Ishikawa (cell line): ENCODE measurements around the gene PCBP3.

Experiments
- CEBPB ChIP-seq: IDR thresholded peaks from 2 replicates; pipeline ENCODE4 v1.6.1; 2012
- CREB1 ChIP-seq: IDR thresholded peaks from 2 replicates; pipeline ENCODE4 v1.6.1; 2012; ENCODE audit warnings: low read depth
- EGR1 ChIP-seq: IDR thresholded peaks from 2 replicates; pipeline ENCODE4 v1.6.1; 2012
- EP300 ChIP-seq: IDR thresholded peaks from 2 replicates; pipeline ENCODE4 v1.6.1; 2012; ENCODE audit warnings: borderline replicate concordance
- FOXM1 ChIP-seq: IDR thresholded peaks from 2 replicates; pipeline ENCODE4 v1.6.1; 2012; ENCODE audit warnings: low read depth, borderline replicate concordance
- NFIC ChIP-seq: IDR thresholded peaks from 2 replicates; pipeline ENCODE4 v1.6.1; 2012
- RAD21 ChIP-seq: IDR thresholded peaks from 2 replicates; pipeline ENCODE4 v1.6.1; 2012; ENCODE audit warnings: low read depth
- TAF1 ChIP-seq: IDR thresholded peaks from 2 replicates; pipeline ENCODE4 v1.6.1; 2012; ENCODE audit warnings: low read depth, mild to moderate bottlenecking
- TCF12 ChIP-seq: IDR thresholded peaks from 2 replicates; pipeline ENCODE4 v1.6.1; 2012; ENCODE audit warnings: low read depth
- TEAD4 ChIP-seq: IDR thresholded peaks from 2 replicates; pipeline ENCODE4 v1.6.1; 2012
- USF1 ChIP-seq: IDR thresholded peaks from 2 replicates; pipeline ENCODE4 v1.6.1; 2012
- YY1 ChIP-seq: IDR thresholded peaks from 2 replicates; pipeline ENCODE4 v1.6.1; 2012; ENCODE audit warnings: low read depth
- ZBTB7A ChIP-seq: IDR thresholded peaks from 2 replicates; pipeline ENCODE4 v1.6.1; 2012; ENCODE audit warnings: low read depth
- TF ChIP-seq, protein P1 (sequence below): IDR thresholded peaks from 2 replicates; pipeline ENCODE4 v1.6.1; 2012
- TF ChIP-seq, protein P2 (sequence below): IDR thresholded peaks from 2 replicates; pipeline ENCODE4 v1.6.1; 2012; ENCODE audit warnings: low read depth, mild to moderate bottlenecking

PCBP3 gene

GRCh38 chr21:45766501-45766900, 123.0 kb downstream of the PCBP3 start:
- TF ChIP-seq RAD21 (no peak), FOXM1 (no peak), ZBTB7A (no peak), YY1 (no peak), TEAD4 (no peak), CREB1 (no peak), EP300 (no peak), EGR1 (no peak), CEBPB (no peak), NFIC (no peak), TAF1 (no peak), TCF12 (no peak), USF1 (no peak)
- TF ChIP-seq, protein P1, sequence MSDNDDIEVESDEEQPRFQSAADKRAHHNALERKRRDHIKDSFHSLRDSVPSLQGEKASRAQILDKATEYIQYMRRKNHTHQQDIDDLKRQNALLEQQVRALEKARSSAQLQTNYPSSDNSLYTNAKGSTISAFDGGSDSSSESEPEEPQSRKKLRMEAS: no peak
- TF ChIP-seq, protein P2, sequence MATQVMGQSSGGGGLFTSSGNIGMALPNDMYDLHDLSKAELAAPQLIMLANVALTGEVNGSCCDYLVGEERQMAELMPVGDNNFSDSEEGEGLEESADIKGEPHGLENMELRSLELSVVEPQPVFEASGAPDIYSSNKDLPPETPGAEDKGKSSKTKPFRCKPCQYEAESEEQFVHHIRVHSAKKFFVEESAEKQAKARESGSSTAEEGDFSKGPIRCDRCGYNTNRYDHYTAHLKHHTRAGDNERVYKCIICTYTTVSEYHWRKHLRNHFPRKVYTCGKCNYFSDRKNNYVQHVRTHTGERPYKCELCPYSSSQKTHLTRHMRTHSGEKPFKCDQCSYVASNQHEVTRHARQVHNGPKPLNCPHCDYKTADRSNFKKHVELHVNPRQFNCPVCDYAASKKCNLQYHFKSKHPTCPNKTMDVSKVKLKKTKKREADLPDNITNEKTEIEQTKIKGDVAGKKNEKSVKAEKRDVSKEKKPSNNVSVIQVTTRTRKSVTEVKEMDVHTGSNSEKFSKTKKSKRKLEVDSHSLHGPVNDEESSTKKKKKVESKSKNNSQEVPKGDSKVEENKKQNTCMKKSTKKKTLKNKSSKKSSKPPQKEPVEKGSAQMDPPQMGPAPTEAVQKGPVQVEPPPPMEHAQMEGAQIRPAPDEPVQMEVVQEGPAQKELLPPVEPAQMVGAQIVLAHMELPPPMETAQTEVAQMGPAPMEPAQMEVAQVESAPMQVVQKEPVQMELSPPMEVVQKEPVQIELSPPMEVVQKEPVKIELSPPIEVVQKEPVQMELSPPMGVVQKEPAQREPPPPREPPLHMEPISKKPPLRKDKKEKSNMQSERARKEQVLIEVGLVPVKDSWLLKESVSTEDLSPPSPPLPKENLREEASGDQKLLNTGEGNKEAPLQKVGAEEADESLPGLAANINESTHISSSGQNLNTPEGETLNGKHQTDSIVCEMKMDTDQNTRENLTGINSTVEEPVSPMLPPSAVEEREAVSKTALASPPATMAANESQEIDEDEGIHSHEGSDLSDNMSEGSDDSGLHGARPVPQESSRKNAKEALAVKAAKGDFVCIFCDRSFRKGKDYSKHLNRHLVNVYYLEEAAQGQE: no peak

DNA sequence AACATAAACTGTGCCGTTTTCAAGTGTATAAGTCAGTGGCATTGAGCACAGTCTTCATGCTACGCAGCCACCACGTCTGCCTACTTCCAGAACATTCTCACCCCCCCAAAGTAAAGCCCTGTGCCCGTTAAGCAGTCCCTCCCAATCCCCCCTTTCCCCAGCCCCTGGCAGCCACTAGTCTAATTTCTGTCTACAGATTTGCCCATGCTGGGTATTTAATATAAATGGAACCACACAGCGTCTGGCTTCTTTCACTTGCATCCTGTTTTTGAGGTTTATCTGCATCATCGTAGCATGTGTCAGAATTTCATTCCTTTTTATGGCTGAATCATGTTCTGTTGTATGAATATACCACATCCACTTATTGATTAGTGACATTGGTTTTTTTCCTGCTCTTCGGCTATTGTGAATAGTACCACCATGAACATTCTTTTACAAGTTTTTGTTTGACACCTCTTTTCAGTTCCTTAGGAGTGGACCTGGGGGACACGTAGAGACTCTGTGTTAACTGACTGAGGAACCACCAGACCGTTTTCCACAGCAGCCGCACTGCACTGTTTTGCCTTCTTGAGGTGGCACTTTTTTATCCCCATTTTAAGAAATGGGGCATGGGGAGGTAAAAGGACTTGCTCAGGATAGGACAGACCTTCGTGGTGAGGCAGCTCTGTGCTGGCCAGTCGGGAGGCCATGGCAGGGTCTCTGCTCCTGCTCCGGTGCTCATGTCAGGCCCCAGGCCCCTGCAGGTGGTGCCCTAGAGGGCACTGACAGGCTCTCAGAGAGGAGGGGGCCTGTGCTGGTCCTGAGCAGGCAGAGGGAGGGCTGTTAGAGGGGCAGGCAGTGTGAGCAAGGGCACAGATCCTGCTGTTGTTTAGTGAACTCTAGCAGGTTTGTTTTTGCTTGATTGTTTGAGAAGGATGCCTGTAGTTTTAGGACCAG, 123.8 kb downstream of the PCBP3 start:
- TF ChIP-seq, protein P2: no peak
- TF ChIP-seq RAD21 (no peak), TCF12 (no peak), TEAD4 (no peak), NFIC (no peak)
- TF ChIP-seq, protein P1: no peak

DNA sequence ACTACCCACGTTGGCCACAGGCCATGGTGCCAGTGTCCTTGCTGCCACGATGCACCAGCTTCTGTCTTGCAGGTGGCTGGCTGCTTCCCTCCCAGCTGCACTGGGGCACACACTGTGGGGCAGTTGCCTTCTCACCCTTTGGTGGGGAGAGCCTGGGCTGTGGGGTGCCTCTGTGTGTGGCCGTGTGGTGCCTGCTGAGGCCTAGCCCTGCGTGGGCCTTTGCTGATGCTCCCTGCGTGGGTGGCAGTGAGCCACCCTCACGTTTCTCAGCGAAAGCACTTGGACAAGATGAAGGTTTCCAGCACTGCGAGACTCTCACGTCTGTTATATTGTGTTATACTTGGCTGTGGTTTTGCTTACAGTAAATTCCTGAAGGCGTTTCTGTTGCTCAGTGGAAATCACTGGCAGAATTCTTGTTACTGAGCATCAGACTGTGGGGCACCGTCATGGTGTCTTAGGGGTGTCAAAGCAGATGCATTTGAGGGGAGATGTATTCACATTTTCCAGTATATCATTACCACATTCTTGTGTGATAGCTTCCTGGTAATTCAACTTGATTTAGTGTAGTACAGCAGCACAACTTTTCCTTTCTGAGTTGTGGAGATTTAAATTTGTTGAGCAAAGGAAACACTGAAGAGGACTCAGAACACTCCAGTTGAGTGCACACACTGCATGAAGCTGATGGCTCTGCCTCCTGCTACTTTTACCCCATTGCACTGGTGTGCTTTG, 124.7 kb downstream of the PCBP3 start:
- no peak for TF ChIP-seq RAD21
- no peak for TF ChIP-seq NFIC
- TF ChIP-seq FOXM1: no peak
- no peak for TF ChIP-seq CEBPB
- no peak for TF ChIP-seq TAF1
- TF ChIP-seq YY1: no peak
- TF ChIP-seq EP300: no peak
- TF ChIP-seq TCF12: no peak
- TF ChIP-seq ZBTB7A: no peak
- TF ChIP-seq, protein P2: no peak
- TF ChIP-seq, protein P1: no peak

DNA sequence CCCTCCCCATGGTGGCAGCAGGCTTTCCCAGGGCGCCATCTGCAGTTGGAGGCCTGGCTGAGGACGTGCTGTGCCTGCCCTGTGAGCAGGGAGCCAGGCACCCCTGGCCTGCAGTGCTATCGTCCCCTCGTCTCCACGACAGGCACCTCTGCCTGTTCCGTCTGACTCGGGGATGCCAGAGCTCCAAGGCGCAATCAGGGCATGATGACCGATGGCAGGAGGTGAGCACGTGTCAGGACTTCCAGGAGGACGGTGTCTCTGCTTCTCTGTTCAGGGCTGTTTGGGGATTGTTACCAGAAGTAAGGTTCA, 125.2 kb downstream of the PCBP3 start:
- TF ChIP-seq CEBPB: no peak
- peak; percentile 43; the same call in 1 of the 2 replicates for TF ChIP-seq RAD21
- no peak for TF ChIP-seq TAF1
- TF ChIP-seq TCF12: no peak
- TF ChIP-seq ZBTB7A: no peak
- TF ChIP-seq, protein P1: no peak
